H1 (cell line): Measurements from ENCODE around the gene CRYBG1. TPM values are rescaled to one million over a fixed set of nuclear protein-coding genes. Genes with fewer than 3 reads are reported as not detected.

Experiments used
- polyA plus RNA-seq, 7 experiments: library from polyadenylated mRNA; depleted of rRNA in 3 of 7; stranded (reverse) in 5 of 7; unstranded in 2 of 7; fragments of >200 nt in 5 of 7; fragments of 200-250 nt in 2 of 7; gene quantifications; 1 replicate in 5 of 7; 2 replicates in 1 of 7; 4 replicates in 1 of 7; pipeline versions ENCODE4 v1.2.1 to v1.2.3, GENCODE V29; 2011 to 2013; ENCODE audit warnings: missing spikeins in 2 of 7, mixed read lengths in 2 of 7
- total RNA-seq: library from RNA; stranded (reverse); fragmentation: NEBNext Ultra II Directional; extraction: Animal tissue kit (Norgen Biotek cat#: 25700); gene quantifications from 2 replicates; pipeline ENCODE4 v1.2.1, GENCODE V29; 2021
- TF ChIP-seq, protein P1 (sequence below): fragments of 300-600 bp; sonication (generic); IDR thresholded peaks from 2 replicates; pipeline ENCODE4 v1.7.1; 2012; ENCODE audit warnings: low read length, moderate library complexity, mild to moderate bottlenecking, inconsistent platforms; ENCODE audit not compliant: insufficient replicate concordance

Gene CRYBG1
- total and polyA plus RNA-seq, 2 of the 8 experiments (the other 6 are each of a cell fraction or from before 2014, with no cell fraction given): 2.2 to 11.6 TPM

DNA sequence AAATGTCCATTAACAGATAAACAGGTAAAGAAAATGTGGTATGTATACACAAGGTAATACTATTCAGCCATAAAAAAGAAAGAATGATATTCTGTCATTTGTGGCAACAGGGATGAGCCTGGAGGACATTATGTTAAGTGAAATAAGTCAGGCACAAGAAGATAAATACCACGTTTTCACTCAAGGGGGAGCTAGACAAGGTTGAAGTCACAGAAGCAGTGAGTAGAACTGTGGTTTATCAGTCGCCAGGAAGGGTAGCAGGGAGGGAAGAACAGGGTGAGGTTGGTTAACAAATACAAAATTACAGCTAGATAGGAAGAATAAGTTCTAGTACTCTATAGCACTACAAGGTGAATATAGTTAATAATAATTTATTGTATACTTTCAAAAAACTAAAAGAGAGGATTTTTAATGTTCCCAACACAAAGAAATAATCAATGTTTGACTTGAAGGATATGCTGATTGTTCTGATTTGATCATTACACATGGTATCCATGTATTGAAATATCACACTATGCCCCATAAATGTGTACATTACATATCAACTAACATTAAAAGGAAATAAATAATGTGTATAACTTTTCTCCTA, 247.7 kb downstream of the CRYBG1 start (continued):
- TF ChIP-seq, protein P1, sequence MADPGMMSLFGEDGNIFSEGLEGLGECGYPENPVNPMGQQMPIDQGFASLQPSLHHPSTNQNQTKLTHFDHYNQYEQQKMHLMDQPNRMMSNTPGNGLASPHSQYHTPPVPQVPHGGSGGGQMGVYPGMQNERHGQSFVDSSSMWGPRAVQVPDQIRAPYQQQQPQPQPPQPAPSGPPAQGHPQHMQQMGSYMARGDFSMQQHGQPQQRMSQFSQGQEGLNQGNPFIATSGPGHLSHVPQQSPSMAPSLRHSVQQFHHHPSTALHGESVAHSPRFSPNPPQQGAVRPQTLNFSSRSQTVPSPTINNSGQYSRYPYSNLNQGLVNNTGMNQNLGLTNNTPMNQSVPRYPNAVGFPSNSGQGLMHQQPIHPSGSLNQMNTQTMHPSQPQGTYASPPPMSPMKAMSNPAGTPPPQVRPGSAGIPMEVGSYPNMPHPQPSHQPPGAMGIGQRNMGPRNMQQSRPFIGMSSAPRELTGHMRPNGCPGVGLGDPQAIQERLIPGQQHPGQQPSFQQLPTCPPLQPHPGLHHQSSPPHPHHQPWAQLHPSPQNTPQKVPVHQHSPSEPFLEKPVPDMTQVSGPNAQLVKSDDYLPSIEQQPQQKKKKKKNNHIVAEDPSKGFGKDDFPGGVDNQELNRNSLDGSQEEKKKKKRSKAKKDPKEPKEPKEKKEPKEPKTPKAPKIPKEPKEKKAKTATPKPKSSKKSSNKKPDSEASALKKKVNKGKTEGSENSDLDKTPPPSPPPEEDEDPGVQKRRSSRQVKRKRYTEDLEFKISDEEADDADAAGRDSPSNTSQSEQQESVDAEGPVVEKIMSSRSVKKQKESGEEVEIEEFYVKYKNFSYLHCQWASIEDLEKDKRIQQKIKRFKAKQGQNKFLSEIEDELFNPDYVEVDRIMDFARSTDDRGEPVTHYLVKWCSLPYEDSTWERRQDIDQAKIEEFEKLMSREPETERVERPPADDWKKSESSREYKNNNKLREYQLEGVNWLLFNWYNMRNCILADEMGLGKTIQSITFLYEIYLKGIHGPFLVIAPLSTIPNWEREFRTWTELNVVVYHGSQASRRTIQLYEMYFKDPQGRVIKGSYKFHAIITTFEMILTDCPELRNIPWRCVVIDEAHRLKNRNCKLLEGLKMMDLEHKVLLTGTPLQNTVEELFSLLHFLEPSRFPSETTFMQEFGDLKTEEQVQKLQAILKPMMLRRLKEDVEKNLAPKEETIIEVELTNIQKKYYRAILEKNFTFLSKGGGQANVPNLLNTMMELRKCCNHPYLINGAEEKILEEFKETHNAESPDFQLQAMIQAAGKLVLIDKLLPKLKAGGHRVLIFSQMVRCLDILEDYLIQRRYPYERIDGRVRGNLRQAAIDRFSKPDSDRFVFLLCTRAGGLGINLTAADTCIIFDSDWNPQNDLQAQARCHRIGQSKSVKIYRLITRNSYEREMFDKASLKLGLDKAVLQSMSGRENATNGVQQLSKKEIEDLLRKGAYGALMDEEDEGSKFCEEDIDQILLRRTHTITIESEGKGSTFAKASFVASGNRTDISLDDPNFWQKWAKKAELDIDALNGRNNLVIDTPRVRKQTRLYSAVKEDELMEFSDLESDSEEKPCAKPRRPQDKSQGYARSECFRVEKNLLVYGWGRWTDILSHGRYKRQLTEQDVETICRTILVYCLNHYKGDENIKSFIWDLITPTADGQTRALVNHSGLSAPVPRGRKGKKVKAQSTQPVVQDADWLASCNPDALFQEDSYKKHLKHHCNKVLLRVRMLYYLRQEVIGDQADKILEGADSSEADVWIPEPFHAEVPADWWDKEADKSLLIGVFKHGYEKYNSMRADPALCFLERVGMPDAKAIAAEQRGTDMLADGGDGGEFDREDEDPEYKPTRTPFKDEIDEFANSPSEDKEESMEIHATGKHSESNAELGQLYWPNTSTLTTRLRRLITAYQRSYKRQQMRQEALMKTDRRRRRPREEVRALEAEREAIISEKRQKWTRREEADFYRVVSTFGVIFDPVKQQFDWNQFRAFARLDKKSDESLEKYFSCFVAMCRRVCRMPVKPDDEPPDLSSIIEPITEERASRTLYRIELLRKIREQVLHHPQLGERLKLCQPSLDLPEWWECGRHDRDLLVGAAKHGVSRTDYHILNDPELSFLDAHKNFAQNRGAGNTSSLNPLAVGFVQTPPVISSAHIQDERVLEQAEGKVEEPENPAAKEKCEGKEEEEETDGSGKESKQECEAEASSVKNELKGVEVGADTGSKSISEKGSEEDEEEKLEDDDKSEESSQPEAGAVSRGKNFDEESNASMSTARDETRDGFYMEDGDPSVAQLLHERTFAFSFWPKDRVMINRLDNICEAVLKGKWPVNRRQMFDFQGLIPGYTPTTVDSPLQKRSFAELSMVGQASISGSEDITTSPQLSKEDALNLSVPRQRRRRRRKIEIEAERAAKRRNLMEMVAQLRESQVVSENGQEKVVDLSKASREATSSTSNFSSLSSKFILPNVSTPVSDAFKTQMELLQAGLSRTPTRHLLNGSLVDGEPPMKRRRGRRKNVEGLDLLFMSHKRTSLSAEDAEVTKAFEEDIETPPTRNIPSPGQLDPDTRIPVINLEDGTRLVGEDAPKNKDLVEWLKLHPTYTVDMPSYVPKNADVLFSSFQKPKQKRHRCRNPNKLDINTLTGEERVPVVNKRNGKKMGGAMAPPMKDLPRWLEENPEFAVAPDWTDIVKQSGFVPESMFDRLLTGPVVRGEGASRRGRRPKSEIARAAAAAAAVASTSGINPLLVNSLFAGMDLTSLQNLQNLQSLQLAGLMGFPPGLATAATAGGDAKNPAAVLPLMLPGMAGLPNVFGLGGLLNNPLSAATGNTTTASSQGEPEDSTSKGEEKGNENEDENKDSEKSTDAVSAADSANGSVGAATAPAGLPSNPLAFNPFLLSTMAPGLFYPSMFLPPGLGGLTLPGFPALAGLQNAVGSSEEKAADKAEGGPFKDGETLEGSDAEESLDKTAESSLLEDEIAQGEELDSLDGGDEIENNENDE: no peak
